LNCaP clone FGC (cell line): Measurements from ENCODE around the gene CLDN7.

Source experiments
- DNase-seq: peaks from one replicate; pipeline ENCODE4 v3.0.0-alpha.2; 2011; ENCODE audit warnings: low read depth
- H3K4me3 ChIP-seq: 2 replicates; pipeline ENCODE4 v1.5.1; 2011; ENCODE audit warnings: mild to moderate bottlenecking, low read depth, low read length, control low read depth
- CTCF ChIP-seq: IDR thresholded peaks from 2 replicates; pipeline ENCODE4 v1.5.1; 2012; ENCODE audit warnings: mild to moderate bottlenecking; ENCODE audit not compliant: control insufficient read depth, insufficient read depth; ENCODE audit errors: extremely low read depth

The CLDN7 gene

GRCh38 chr17:7260651-7261378 lies 1.5 kb downstream of the CLDN7 start:
- DNase-seq = no peak
- TF ChIP-seq CTCF = no peak
- H3K4me3 ChIP-seq = peak overlapping the region; percentile 96

GRCh38 chr17:7260151-7260550 lies 2.1 kb downstream of the CLDN7 start:
- TF ChIP-seq CTCF = no peak
- peak overlapping the region; percentile 96 for H3K4me3 ChIP-seq
- no peak for DNase-seq

GRCh38 chr17:7259555-7259889 lies 2.8 kb downstream of the CLDN7 start:
- DNase-seq = no peak
- TF ChIP-seq CTCF = no peak

GRCh38 chr17:7258731-7259554 lies 3.3 kb downstream of the CLDN7 start:
- H3K4me3 ChIP-seq = no peak overlapping the region
- no peak for TF ChIP-seq CTCF
- no peak for DNase-seq

More at GRCh38 chr17:7259555-7259889, 2.8 kb downstream of the CLDN7 start:
- H3K4me3 ChIP-seq = no peak overlapping the region

GRCh38 chr17:7256766-7257456 lies 5.4 kb downstream of the CLDN7 start:
- TF ChIP-seq CTCF = no peak
- no peak for DNase-seq
- H3K4me3 ChIP-seq = no peak overlapping the region

GRCh38 chr17:7254511-7254910 lies 7.8 kb downstream of the CLDN7 start:
- TF ChIP-seq CTCF = no peak
- DNase-seq = no peak
- no peak overlapping the region for H3K4me3 ChIP-seq
